Subcutaneous abdominal adipose tissue (tissue), 5 donors: ENCODE measurements around the gene AEBP1.

ENCODE experiments used
- H3K27ac ChIP-seq: one replicate; pipeline ENCODE4 v1.7.0; 2013; ENCODE audit warnings: low read depth, mild to moderate bottlenecking, inconsistent platforms, low read length, moderate library complexity
- H3K27me3 ChIP-seq, 5 donors: one replicate each; pipeline ENCODE4 v1.7.0; 2013; ENCODE audit warnings: low read length in 5 of 5, inconsistent platforms in 1 of 5; ENCODE audit not compliant: control insufficient read depth in 5 of 5, insufficient read depth in 4 of 5
- H3K36me3 ChIP-seq, 5 donors: one replicate each; pipeline ENCODE4 v1.7.0; 2013; ENCODE audit warnings: low read length in 5 of 5; ENCODE audit not compliant: control insufficient read depth in 5 of 5, insufficient read depth in 5 of 5
- H3K4me1 ChIP-seq, 5 donors: one replicate each; pipeline ENCODE4 v1.7.0; 2013; ENCODE audit warnings: low read length in 5 of 5, mild to moderate bottlenecking in 3 of 5, moderate library complexity in 1 of 5; ENCODE audit not compliant: control insufficient read depth in 5 of 5, insufficient read depth in 5 of 5
- H3K4me3 ChIP-seq, 5 donors: one replicate each; pipeline ENCODE4 v1.7.0; 2013; ENCODE audit warnings: low read length in 5 of 5, low read depth in 1 of 5
- H3K9ac ChIP-seq, 5 donors: one replicate each; pipeline ENCODE4 v1.7.0; 2013; ENCODE audit warnings: low read length in 5 of 5, mild to moderate bottlenecking in 4 of 5, moderate library complexity in 3 of 5
- H3K9me3 ChIP-seq, 5 donors: one replicate each; pipeline ENCODE4 v1.7.0; 2013; ENCODE audit warnings: low read length in 5 of 5; ENCODE audit not compliant: control insufficient read depth in 5 of 5
- donor health status: healthy.
- donor health status: healthy.
- donor health status: healthy.
- donor health status: healthy.
- donor health status: healthy.

AEBP1 gene

GRCh38 chr7:44103923-44104859 is at the start of gene AEBP1:
Gene AEBP1 (plus strand): TSS chr7:44104345. CDS start chr7:44104666, 321 bp downstream.
- peak within 1 kb of the TSS; percentile 72 for H3K27ac ChIP-seq
- H3K4me3 ChIP-seq = peak within 1 kb of the TSS; percentile 54 to 81 (median 69)
- H3K9ac ChIP-seq = peak within 1 kb of the TSS; percentile 8 to 70 (median 59)
- peaks cover 0 to 3% (median 0%) of the 10 kb centered on the region in 5 donors for H3K27me3 ChIP-seq
- H3K36me3 ChIP-seq = peaks cover 0 to 16% (median 4%) of the 10 kb centered on the region in 5 donors
- H3K4me1 ChIP-seq = peaks cover 13 to 54% (median 37%) of the 10 kb centered on the region in 5 donors
- H3K9me3 ChIP-seq = no peaks in the 10 kb centered on the region

DNA sequence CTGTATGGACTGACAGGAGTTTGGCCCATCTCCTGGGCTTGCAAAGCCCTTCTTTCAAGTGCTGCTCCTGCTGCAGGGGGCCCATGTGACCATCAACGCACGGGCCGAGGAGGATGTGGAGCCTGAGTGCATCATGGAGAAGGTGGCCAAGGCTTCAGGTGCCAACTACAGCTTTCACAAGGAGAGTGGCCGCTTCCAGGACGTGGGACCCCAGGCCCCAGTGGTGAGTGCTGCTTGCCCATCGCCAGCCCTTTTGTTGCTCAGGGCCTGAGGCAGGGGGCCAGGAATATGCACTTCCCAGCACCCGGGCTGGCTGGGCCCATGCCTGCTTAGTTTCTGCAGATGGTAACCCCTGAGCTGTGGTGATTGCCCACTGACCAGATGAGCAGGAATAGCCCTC is 47.5 kb upstream of the AEBP1 start:
- Histone ChIP-seq H3K27ac (no peak overlapping the region), H3K4me1 (peaks cover 0 to 5% (median 0%) of the 10 kb centered on the region in 5 donors), H3K9me3 (no peaks in the 10 kb centered on the region), H3K9ac (no peak overlapping the region), H3K4me3 (no peak overlapping the region), H3K36me3 (peaks cover 12 to 92% (median 80%) of the 10 kb centered on the region in 5 donors), H3K27me3 (no peaks in the 10 kb centered on the region)

DNA sequence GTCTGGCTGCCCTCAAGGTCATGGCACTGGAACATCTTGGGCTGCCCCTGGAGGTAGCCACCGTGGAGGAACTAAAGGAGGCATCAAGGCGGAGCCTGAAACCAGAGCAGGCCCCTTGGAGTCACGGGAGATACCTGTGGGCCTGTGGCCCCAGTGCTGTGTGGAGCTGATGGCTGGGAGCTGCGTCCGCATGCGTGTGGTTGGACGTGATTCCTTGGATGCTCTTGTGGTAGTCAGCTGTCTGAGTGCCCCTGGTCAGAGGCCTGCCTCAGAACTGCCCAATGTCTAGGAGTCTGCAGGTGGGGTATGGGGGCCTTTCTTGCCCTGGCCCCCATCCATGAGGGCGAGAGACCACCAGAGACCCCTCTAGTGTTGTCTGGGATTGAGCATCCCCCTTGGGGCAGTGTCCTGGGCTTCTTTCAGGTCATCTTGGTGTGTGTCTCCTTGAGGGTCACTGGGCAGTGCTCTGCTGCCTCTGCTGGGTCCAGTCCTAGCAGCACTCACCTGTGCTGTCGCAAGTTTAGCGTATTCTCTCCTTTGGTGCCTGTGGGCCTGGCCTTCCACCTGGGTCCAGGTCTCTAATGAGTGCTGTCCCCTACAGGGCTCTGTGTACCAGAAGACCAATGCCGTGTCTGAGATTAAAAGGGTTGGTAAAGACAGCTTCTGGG is 46.8 kb upstream of the AEBP1 start:
- Histone ChIP-seq H3K9me3 (no peaks in the 10 kb centered on the region), H3K36me3 (peaks cover 10 to 93% (median 80%) of the 10 kb centered on the region in 5 donors), H3K9ac (no peak overlapping the region), H3K4me1 (peaks cover 0 to 5% (median 5%) of the 10 kb centered on the region in 5 donors), H3K4me3 (no peak overlapping the region), H3K27ac (no peak overlapping the region), H3K27me3 (no peaks in the 10 kb centered on the region)

DNA sequence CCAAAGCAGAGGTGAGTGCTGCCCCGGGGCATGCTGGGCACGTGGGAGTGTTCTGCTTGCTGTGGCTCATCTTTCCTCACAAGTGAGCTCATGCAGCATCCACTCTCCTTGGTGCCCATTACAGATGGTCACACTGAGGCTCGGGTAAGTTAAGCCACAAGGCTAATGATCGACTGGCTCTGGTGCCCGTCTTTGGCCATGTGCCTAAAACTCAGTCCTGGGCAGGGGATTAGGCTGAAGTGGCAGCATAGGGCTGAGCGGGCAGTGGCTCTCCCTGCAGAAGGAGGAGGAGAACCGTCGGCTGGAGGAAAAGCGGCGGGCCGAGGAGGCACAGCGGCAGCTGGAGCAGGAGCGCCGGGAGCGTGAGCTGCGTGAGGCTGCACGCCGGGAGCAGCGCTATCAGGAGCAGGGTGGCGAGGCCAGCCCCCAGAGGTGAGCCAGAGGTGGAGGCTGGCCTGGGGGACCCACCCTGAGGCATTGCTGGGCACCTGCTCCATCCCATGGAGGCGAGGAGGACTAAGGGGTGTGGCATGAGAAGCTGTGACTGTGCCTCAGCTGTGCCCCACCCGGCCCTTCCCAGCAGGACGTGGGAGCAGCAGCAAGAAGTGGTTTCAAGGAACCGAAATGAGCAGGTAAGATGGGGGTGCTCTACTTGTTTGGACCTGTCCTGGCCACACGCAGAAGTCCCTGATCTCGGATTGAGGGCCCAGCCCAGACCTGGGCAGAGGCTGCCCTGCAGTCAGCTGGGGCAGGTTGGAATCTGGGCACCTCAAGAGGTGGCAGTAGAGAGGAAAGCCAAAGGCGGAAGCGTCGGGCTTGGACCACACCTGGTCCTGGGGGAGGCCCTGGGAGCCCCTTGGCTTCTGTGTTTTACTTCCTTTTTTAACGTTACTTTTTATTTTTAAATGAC is 46.0 kb upstream of the AEBP1 start:
- H3K4me1 ChIP-seq = peaks cover 5 to 13% (median 12%) of the 10 kb centered on the region in 5 donors
- H3K27me3 ChIP-seq = no peaks in the 10 kb centered on the region
- H3K4me3 ChIP-seq = no peak overlapping the region
- no peak overlapping the region for H3K27ac ChIP-seq
- peaks cover 10 to 91% (median 75%) of the 10 kb centered on the region in 5 donors for H3K36me3 ChIP-seq
- no peak overlapping the region for H3K9ac ChIP-seq
- no peaks in the 10 kb centered on the region for H3K9me3 ChIP-seq

- no peaks in the 10 kb centered on the region for H3K27me3 ChIP-seq
- H3K4me3 ChIP-seq = no peak overlapping the region
- peaks cover 10 to 85% (median 71%) of the 10 kb centered on the region in 5 donors for H3K36me3 ChIP-seq
- no peaks in the 10 kb centered on the region for H3K9me3 ChIP-seq
- no peak overlapping the region for H3K27ac ChIP-seq
- H3K9ac ChIP-seq = no peak overlapping the region
- H3K4me1 ChIP-seq = peaks cover 5 to 19% (median 17%) of the 10 kb centered on the region in 5 donors
Measured at GRCh38 chr7:44058759-44059218, 45.4 kb upstream of the AEBP1 start.

DNA sequence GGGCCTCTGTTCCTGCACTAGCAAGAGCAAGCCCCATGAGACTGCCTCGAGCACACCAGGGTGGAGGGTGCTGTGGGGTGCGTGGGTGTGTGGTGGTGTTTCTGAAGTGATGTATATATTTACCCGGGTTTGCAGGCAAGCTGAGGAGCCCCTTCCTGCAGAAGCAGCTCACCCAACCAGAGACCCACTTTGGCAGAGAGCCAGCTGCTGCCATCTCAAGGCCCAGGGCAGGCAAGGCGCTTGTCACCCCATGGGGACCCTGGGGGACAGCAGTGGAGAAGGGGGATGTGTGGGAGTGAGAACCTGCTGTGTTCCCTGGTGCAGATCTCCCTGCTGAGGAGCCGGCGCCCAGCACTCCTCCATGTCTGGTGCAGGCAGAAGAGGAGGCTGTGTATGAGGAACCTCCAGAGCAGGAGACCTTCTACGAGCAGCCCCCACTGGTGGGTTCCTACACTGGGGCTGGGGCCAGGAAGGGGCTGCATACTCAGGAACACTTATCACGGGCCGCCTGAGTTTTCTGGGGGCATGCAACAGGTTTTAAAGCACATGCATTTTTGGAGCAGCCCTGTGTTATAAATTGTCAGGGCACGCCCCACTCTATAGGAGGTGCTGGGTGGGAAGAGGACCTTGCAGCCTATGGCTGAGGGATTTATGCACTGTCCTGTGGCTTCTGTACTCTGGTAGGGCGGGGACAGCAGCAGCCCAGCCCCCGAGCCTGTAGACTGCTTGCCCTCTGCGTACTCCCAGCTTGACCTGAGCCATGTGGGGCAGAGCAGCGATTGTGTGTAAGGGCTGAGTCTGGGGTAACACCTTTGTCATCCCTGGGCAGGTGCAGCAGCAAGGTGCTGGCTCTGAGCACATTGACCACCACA is 44.7 kb upstream of the AEBP1 start:
- Histone ChIP-seq H3K9ac (no peak overlapping the region), H3K4me1 (peaks cover 5 to 26% (median 24%) of the 10 kb centered on the region in 5 donors), H3K27ac (no peak overlapping the region), H3K27me3 (no peaks in the 10 kb centered on the region), H3K36me3 (peaks cover 10 to 79% (median 69%) of the 10 kb centered on the region in 5 donors), H3K4me3 (no peak overlapping the region), H3K9me3 (no peaks in the 10 kb centered on the region)

GRCh38 chr7:44060091-44060947 is 43.8 kb upstream of the AEBP1 start:
- no peaks in the 10 kb centered on the region for H3K27me3 ChIP-seq
- H3K9me3 ChIP-seq = no peaks in the 10 kb centered on the region
- no peak overlapping the region for H3K4me3 ChIP-seq
- H3K27ac ChIP-seq = no peak overlapping the region
- no peak overlapping the region for H3K9ac ChIP-seq
- peaks cover 5 to 34% (median 33%) of the 10 kb centered on the region in 5 donors for H3K4me1 ChIP-seq
- H3K36me3 ChIP-seq = peaks cover 6 to 71% (median 63%) of the 10 kb centered on the region in 5 donors

- Histone ChIP-seq H3K9me3 (no peaks in the 10 kb centered on the region), H3K36me3 (peaks cover 2 to 67% (median 62%) of the 10 kb centered on the region in 5 donors), H3K4me3 (no peak overlapping the region), H3K9ac (no peak overlapping the region), H3K27me3 (no peaks in the 10 kb centered on the region), H3K27ac (no peak overlapping the region), H3K4me1 (peaks cover 5 to 42% (median 39%) of the 10 kb centered on the region in 5 donors)
Measured at GRCh38 chr7:44060948-44061644, 43.0 kb upstream of the AEBP1 start.
